ENCODE measurements around the gene SEMA5A.

The SEMA5A gene

GRCh38 chr5:9198394-9198793 is 347.5 kb downstream of the SEMA5A start:
- peak; percentile 52 to 89; a peak in 3 of 4 replicates for TF ChIP-seq REST (IDR thresholded peaks at IDR 0.05; ENCODE audit: insufficient read depth in 1 of 2, low read depth in 2 of 2, low read length in 2 of 2)
- no peak for TF ChIP-seq SIN3A (IDR thresholded peaks at IDR 0.05; ENCODE audit: borderline replicate concordance, insufficient read depth, low read length)

- TF ChIP-seq POLR2AphosphoS5 (IDR thresholded peaks at IDR 0.05; ENCODE audit: low read depth, low read length), result no peak
Measured at GRCh38 chr5:9197881-9198260, 348.0 kb downstream of the SEMA5A start.

- TF ChIP-seq FOXP2 (optimal IDR thresholded peaks at IDR 0.05; ENCODE audit: borderline replicate concordance, extremely low read depth, extremely low read length, insufficient read depth) (no peak), REST (IDR thresholded peaks at IDR 0.05; ENCODE audit: insufficient read depth in 1 of 2, low read depth in 2 of 2, low read length in 2 of 2) (no peak), POLR2AphosphoS5 (IDR thresholded peaks at IDR 0.05; ENCODE audit: low read depth, low read length) (no peak), TAF1 (IDR thresholded peaks at IDR 0.05; ENCODE audit: borderline replicate concordance, insufficient read depth, low read length) (no peak), SIN3A (IDR thresholded peaks at IDR 0.05; ENCODE audit: borderline replicate concordance, insufficient read depth, low read length) (no peak)
Measured at GRCh38 chr5:9196403-9197227, 349.3 kb downstream of the SEMA5A start.

GRCh38 chr5:9194509-9194908 is 351.4 kb downstream of the SEMA5A start:
- TF ChIP-seq FOXP2 (optimal IDR thresholded peaks at IDR 0.05; ENCODE audit: borderline replicate concordance, extremely low read depth, extremely low read length, insufficient read depth) (no peak), SIN3A (IDR thresholded peaks at IDR 0.05; ENCODE audit: borderline replicate concordance, insufficient read depth, low read length) (no peak), REST (IDR thresholded peaks at IDR 0.05; ENCODE audit: insufficient read depth in 1 of 2, low read depth in 2 of 2, low read length in 2 of 2) (no peak), POLR2AphosphoS5 (IDR thresholded peaks at IDR 0.05; ENCODE audit: low read depth, low read length) (no peak), TAF1 (IDR thresholded peaks at IDR 0.05; ENCODE audit: borderline replicate concordance, insufficient read depth, low read length) (no peak)

GRCh38 chr5:9192266-9192665 is 353.6 kb downstream of the SEMA5A start:
- no peak for TF ChIP-seq FOXP2 (optimal IDR thresholded peaks at IDR 0.05; ENCODE audit: borderline replicate concordance, extremely low read depth, extremely low read length, insufficient read depth)
- TF ChIP-seq POLR2AphosphoS5 (IDR thresholded peaks at IDR 0.05; ENCODE audit: low read depth, low read length), result no peak
- TF ChIP-seq SIN3A (IDR thresholded peaks at IDR 0.05; ENCODE audit: borderline replicate concordance, insufficient read depth, low read length), result no peak
- TF ChIP-seq REST (IDR thresholded peaks at IDR 0.05; ENCODE audit: insufficient read depth in 1 of 2, low read depth in 2 of 2, low read length in 2 of 2), result no peak
- no peak for TF ChIP-seq TAF1 (IDR thresholded peaks at IDR 0.05; ENCODE audit: borderline replicate concordance, insufficient read depth, low read length)
